Stomach (tissue), 4 donors: ENCODE measurements around the gene TMEM179.

Source experiments
- CTCF ChIP-seq, 7 experiments: fragments of 450-650 bp in 4 of 7; fragments of 200-600 bp in 3 of 7; sonication (generic) in 3 of 7; IDR thresholded peaks; one replicate each; pipeline ENCODE4 v1.5.1; 2016 to 2019; ENCODE audit warnings: antibody characterized with exemption in 7 of 7, control low read depth in 2 of 7, mild to moderate bottlenecking in 1 of 7
- POLR2AphosphoS5 ChIP-seq, 3 donors: sonication (generic); formaldehyde crosslinking; IDR thresholded peaks; one replicate each; pipeline ENCODE4 v1.6.1; 2016; ENCODE audit warnings: antibody characterized with exemption in 3 of 3

- TF ChIP-seq CTCF (IDR thresholded peaks at IDR 0.05) (no peak), POLR2AphosphoS5 (IDR thresholded peaks at IDR 0.05) (no peak)
Observed at GRCh38 chr14:104576970-104577332, 27.6 kb downstream of the TMEM179 start.
